ENCODE data around the gene PRKAB2. TPM values are rescaled to one million over a fixed set of nuclear protein-coding genes. Genes with fewer than 3 reads are reported as not detected.
"Not testable (repeated sequence)": the region's sequence is repeated elsewhere in the genome, so short reads cannot be mapped to it uniquely, and the experiment has no call there.

PRKAB2 gene
- total and polyA plus RNA-seq, 2 donors (not counting 1 experiment from before 2014, with no cell fraction given) = 8.4 to 17.1 TPM

- TF ChIP-seq CTCF (IDR thresholded peaks at IDR 0.05) (no peak), EZH2 (IDR thresholded peaks at IDR 0.05; ENCODE audit: borderline replicate concordance, insufficient read depth, low read depth, low read length, poor library complexity, severe bottlenecking) (no peak)
- Mint-ChIP-seq H3K9me3 (ENCODE audit: insufficient read depth) (no peaks in the 10 kb centered on the region), H3K27me3 (peaks cover 4% of the 10 kb centered on the region), H3K4me1 (no peaks in the 10 kb centered on the region), H3K4me3 (no peak overlapping the region), H3K27ac (no peak overlapping the region)
- POLR2A ChIA-PET = no interaction called here
- CTCF ChIA-PET = no interaction called here
- H3K9me3 ChIP-seq (ENCODE audit: control extremely low read depth in 1 of 3, control insufficient read depth in 2 of 3, insufficient read depth in 1 of 3, low read length in 2 of 3) = no peaks in the 10 kb centered on the region
- H3K27me3 ChIP-seq (replicated peaks in 1 of 4; ENCODE audit: control extremely low read depth in 1 of 4, control insufficient read depth in 3 of 4, insufficient read depth in 4 of 4, low read length in 3 of 4) = no peaks in the 10 kb centered on the region
- no peaks in the 10 kb centered on the region for H3K4me1 ChIP-seq (ENCODE audit: control insufficient read depth in 2 of 2, insufficient read depth in 2 of 2, low read length in 2 of 2)
- H3K9ac ChIP-seq (ENCODE audit: low read length) = no peak overlapping the region
- no peak overlapping the region for H2AFZ ChIP-seq (ENCODE audit: insufficient read depth, low read depth, low read length, poor library complexity, severe bottlenecking)
- no peaks in the 10 kb centered on the region for H3K79me2 ChIP-seq (ENCODE audit: control insufficient read depth, insufficient read depth, low read length)
- DNase-seq = no peak
- WGBS (ENCODE audit: insufficient coverage) = no CpG with 5 or more reads among the region's 1 CpG
- intact Hi-C loops (cut with micrococcal nuclease) = no loop called here
- H3K36me3 ChIP-seq (replicated peaks in 1 of 2; ENCODE audit: control extremely low read depth in 1 of 2, control insufficient read depth in 1 of 2, extremely low read depth in 1 of 2, insufficient read depth in 2 of 2, low read length in 1 of 2) = peaks cover 0 to 14% of the 10 kb centered on the region in 2 experiments
- no peaks in the 10 kb centered on the region for H4K20me1 ChIP-seq (ENCODE audit: control insufficient read depth, insufficient read depth, low read length, poor library complexity, severe bottlenecking)
- no peak overlapping the region for H3K27ac ChIP-seq (ENCODE audit: low read length in 2 of 2)
- H3K4me2 ChIP-seq (replicated peaks; ENCODE audit: low read depth, low read length, poor library complexity, severe bottlenecking) = no peak overlapping the region
- H3K4me3 ChIP-seq (ENCODE audit: control extremely low read depth in 1 of 5, extremely low read depth in 1 of 5, insufficient read depth in 1 of 5, low read depth in 2 of 5, low read length in 4 of 5) = no peak overlapping the region
- ATAC-seq (ENCODE audit: low read depth) = no peak
Measured at GRCh38 chr1:147151244-147151643, 21.0 kb downstream of the PRKAB2 start.

GRCh38 chr1:147142886-147143285 is 29.4 kb downstream of the PRKAB2 start:
- no peak overlapping the region for H3K27ac Mint-ChIP-seq
- no peaks in the 10 kb centered on the region for H3K4me1 Mint-ChIP-seq
- no peak overlapping the region for H3K4me3 Mint-ChIP-seq
- H2AFZ ChIP-seq (ENCODE audit: insufficient read depth, low read depth, low read length, poor library complexity, severe bottlenecking) = no peak overlapping the region
- no peaks in the 10 kb centered on the region for H3K79me2 ChIP-seq (ENCODE audit: control insufficient read depth, insufficient read depth, low read length)
- peaks cover 0 to 6% (median 1%) of the 10 kb centered on the region in 4 experiments for H3K27me3 ChIP-seq (replicated peaks in 1 of 4; ENCODE audit: control extremely low read depth in 1 of 4, control insufficient read depth in 3 of 4, insufficient read depth in 4 of 4, low read length in 3 of 4)
- H3K9ac ChIP-seq (ENCODE audit: low read length) = no peak overlapping the region
- intact Hi-C loops (cut with micrococcal nuclease) = no loop called here
- H3K9me3 Mint-ChIP-seq (ENCODE audit: insufficient read depth) = no peaks in the 10 kb centered on the region
- no peak overlapping the region for H3K4me3 ChIP-seq (ENCODE audit: control extremely low read depth in 1 of 5, extremely low read depth in 1 of 5, insufficient read depth in 1 of 5, low read depth in 2 of 5, low read length in 4 of 5)
- peaks cover 46% of the 10 kb centered on the region for H3K27me3 Mint-ChIP-seq
- WGBS (ENCODE audit: insufficient coverage) = no CpG with 5 or more reads among the region's 2 CpGs
- no peak for TF ChIP-seq EZH2 (IDR thresholded peaks at IDR 0.05; ENCODE audit: borderline replicate concordance, insufficient read depth, low read depth, low read length, poor library complexity, severe bottlenecking)
- ATAC-seq (ENCODE audit: low read depth) = no peak
- H3K9me3 ChIP-seq (ENCODE audit: control extremely low read depth in 1 of 3, control insufficient read depth in 2 of 3, insufficient read depth in 1 of 3, low read length in 2 of 3) = peaks cover 0 to 5% (median 0%) of the 10 kb centered on the region in 3 donors
- no peak for DNase-seq
- ChIA-PET CTCF (no interaction called here), POLR2A (no interaction called here)
- no peaks in the 10 kb centered on the region for H3K36me3 ChIP-seq (replicated peaks in 1 of 2; ENCODE audit: control extremely low read depth in 1 of 2, control insufficient read depth in 1 of 2, extremely low read depth in 1 of 2, insufficient read depth in 2 of 2, low read length in 1 of 2)
- H4K20me1 ChIP-seq (ENCODE audit: control insufficient read depth, insufficient read depth, low read length, poor library complexity, severe bottlenecking) = no peaks in the 10 kb centered on the region
- no peak overlapping the region for H3K27ac ChIP-seq (ENCODE audit: low read length in 2 of 2)
- H3K4me2 ChIP-seq (replicated peaks; ENCODE audit: low read depth, low read length, poor library complexity, severe bottlenecking) = no peak overlapping the region
- H3K4me1 ChIP-seq (ENCODE audit: control insufficient read depth in 2 of 2, insufficient read depth in 2 of 2, low read length in 2 of 2) = no peaks in the 10 kb centered on the region

- H3K4me1 ChIP-seq (ENCODE audit: control insufficient read depth in 2 of 2, insufficient read depth in 2 of 2, low read length in 2 of 2); H3K27ac ChIP-seq (ENCODE audit: low read length in 2 of 2); ATAC-seq (ENCODE audit: low read depth); H3K4me3 Mint-ChIP-seq; H3K4me2 ChIP-seq (replicated peaks; ENCODE audit: low read depth, low read length, poor library complexity, severe bottlenecking); H3K9me3 ChIP-seq (ENCODE audit: control extremely low read depth in 1 of 3, control insufficient read depth in 2 of 3, insufficient read depth in 1 of 3, low read length in 2 of 3); H3K79me2 ChIP-seq (ENCODE audit: control insufficient read depth, insufficient read depth, low read length); H3K4me1 Mint-ChIP-seq; H3K27me3 ChIP-seq (replicated peaks in 1 of 4; ENCODE audit: control extremely low read depth in 1 of 4, control insufficient read depth in 3 of 4, insufficient read depth in 4 of 4, low read length in 3 of 4); H3K9ac ChIP-seq (ENCODE audit: low read length); H4K20me1 ChIP-seq (ENCODE audit: control insufficient read depth, insufficient read depth, low read length, poor library complexity, severe bottlenecking); H3K36me3 ChIP-seq (replicated peaks in 1 of 2; ENCODE audit: control extremely low read depth in 1 of 2, control insufficient read depth in 1 of 2, extremely low read depth in 1 of 2, insufficient read depth in 2 of 2, low read length in 1 of 2); POLR2A ChIA-PET; CTCF ChIA-PET; H3K4me3 ChIP-seq (ENCODE audit: control extremely low read depth in 1 of 5, extremely low read depth in 1 of 5, insufficient read depth in 1 of 5, low read depth in 2 of 5, low read length in 4 of 5); intact Hi-C loops (cut with micrococcal nuclease); H2AFZ ChIP-seq (ENCODE audit: insufficient read depth, low read depth, low read length, poor library complexity, severe bottlenecking); H3K9me3 Mint-ChIP-seq (ENCODE audit: insufficient read depth); DNase-seq; H3K27ac Mint-ChIP-seq: not testable (repeated sequence)
- no CpG with 5 or more reads among the region's 1 CpG for WGBS (ENCODE audit: insufficient coverage)
- peaks cover 32% of the 10 kb centered on the region for H3K27me3 Mint-ChIP-seq
Measured at GRCh38 chr1:147130721-147131120, 41.5 kb downstream of the PRKAB2 start.
